SU-DHL-6 (cell line): ENCODE data around the gene ZNF284.
A peak's percentile ranks its signal among the peaks of the same experiment; 100 is the strongest.

Experiments
- H2AFZ ChIP-seq: fragments of 200-600 bp; sonication (generic); 2 replicates; pipeline ENCODE4 v1.6.1; 2014; ENCODE audit warnings: low read depth, mild to moderate bottlenecking, moderate library complexity, mixed read lengths, antibody characterized with exemption, low read length; ENCODE audit not compliant: severe bottlenecking
- H3F3A ChIP-seq: fragments of 200-600 bp; shearing (Covaris generic); 2 replicates; pipeline ENCODE4 v1.6.0; 2016; ENCODE audit warnings: antibody characterized with exemption, mild to moderate bottlenecking; ENCODE audit not compliant: insufficient read depth
- H3K27ac ChIP-seq: fragments of 200-600 bp; sonication (generic); 2 replicates; pipeline ENCODE4 v1.5.1; 2016; ENCODE audit warnings: low read depth, mild to moderate bottlenecking, low read length, moderate library complexity, mixed read lengths
- H3K27me3 ChIP-seq: fragments of 200-600 bp; sonication (generic), shearing (Covaris generic); 2 replicates; pipeline ENCODE4 v1.6.0; 2014; ENCODE audit warnings: mild to moderate bottlenecking, low read length
- H3K36me3 ChIP-seq: fragments of 200-600 bp; sonication (generic); 2 replicates; pipeline ENCODE4 v1.6.1; 2014; ENCODE audit warnings: mild to moderate bottlenecking, low read length, mixed read lengths
- H3K4me2 ChIP-seq: fragments of 300-600, 200-600 bp; shearing (Covaris generic), sonication (generic); 2 replicates; pipeline ENCODE4 v1.6.0; 2014; ENCODE audit warnings: low read length, low read depth, mild to moderate bottlenecking; ENCODE audit not compliant: poor library complexity, severe bottlenecking
- H3K4me3 ChIP-seq: fragments of 200-600 bp; sonication (generic); 2 replicates; pipeline ENCODE4 v1.5.1; 2014; ENCODE audit warnings: antibody characterized with exemption, low read length, mild to moderate bottlenecking, mixed read lengths; ENCODE audit not compliant: insufficient read depth, poor library complexity, severe bottlenecking
- H3K79me2 ChIP-seq: fragments of 200-600 bp; sonication (generic); 2 replicates; pipeline ENCODE4 v1.6.1; 2014; ENCODE audit warnings: mild to moderate bottlenecking, low read length, moderate library complexity; ENCODE audit not compliant: insufficient read depth
- H3K9ac ChIP-seq: fragments of 200-600 bp; sonication (generic); 2 replicates; pipeline ENCODE4 v1.7.0; 2014; ENCODE audit warnings: mild to moderate bottlenecking, low read length
- H3K9me2 ChIP-seq: fragments of 200-600 bp; sonication (generic); replicated peaks from 2 replicates; pipeline ENCODE4 v1.6.1; 2014; ENCODE audit warnings: low read length; ENCODE audit not compliant: insufficient read depth
- H3K9me3 ChIP-seq: fragments of 200-600 bp; sonication (generic); 2 replicates; pipeline ENCODE4 v1.6.1; 2014; ENCODE audit warnings: low read length, mixed read lengths; ENCODE audit not compliant: insufficient read depth
- H4K20me1 ChIP-seq: fragments of 200-600 bp; sonication (generic); 2 replicates; pipeline ENCODE4 v1.6.1; 2014; ENCODE audit warnings: low read depth, mild to moderate bottlenecking, antibody characterized with exemption, low read length, moderate library complexity, mixed read lengths
- EZH2phosphoT487 ChIP-seq: fragments of 200-600 bp; sonication (generic), shearing (Covaris generic); conservative IDR thresholded peaks from 2 replicates; pipeline ENCODE4 v1.6.1; 2018; ENCODE audit warnings: mild to moderate bottlenecking, antibody characterized with exemption, low read length, moderate library complexity, mixed read lengths
- TF ChIP-seq, protein P1 (sequence below): fragments of 200-600 bp; sonication (generic); IDR thresholded peaks from one replicate; pipeline ENCODE4 v1.5.1; 2017; ENCODE audit warnings: antibody characterized with exemption, mild to moderate bottlenecking, low read length, moderate library complexity; ENCODE audit not compliant: insufficient read depth, poor library complexity, severe bottlenecking

ZNF284 gene

GRCh38 chr19:44069415-44069814, 2.5 kb upstream of the ZNF284 start:
- no peak overlapping the region for H2AFZ ChIP-seq
- H3K27me3 ChIP-seq: no peaks in the 10 kb centered on the region
- no peak overlapping the region for H3K27ac ChIP-seq
- H3K9me3 ChIP-seq: peaks cover 20% of the 10 kb centered on the region; the same call in 1 of the 2 replicates
- no peaks in the 10 kb centered on the region for H4K20me1 ChIP-seq
- no peaks in the 10 kb centered on the region for H3K9me2 ChIP-seq
- no peak overlapping the region for H3K4me3 ChIP-seq
- no peak overlapping the region for H3K4me2 ChIP-seq
- H3F3A ChIP-seq: no peaks in the 10 kb centered on the region
- H3K36me3 ChIP-seq: no peaks in the 10 kb centered on the region
- TF ChIP-seq EZH2phosphoT487: no peak
- TF ChIP-seq, protein P1, sequence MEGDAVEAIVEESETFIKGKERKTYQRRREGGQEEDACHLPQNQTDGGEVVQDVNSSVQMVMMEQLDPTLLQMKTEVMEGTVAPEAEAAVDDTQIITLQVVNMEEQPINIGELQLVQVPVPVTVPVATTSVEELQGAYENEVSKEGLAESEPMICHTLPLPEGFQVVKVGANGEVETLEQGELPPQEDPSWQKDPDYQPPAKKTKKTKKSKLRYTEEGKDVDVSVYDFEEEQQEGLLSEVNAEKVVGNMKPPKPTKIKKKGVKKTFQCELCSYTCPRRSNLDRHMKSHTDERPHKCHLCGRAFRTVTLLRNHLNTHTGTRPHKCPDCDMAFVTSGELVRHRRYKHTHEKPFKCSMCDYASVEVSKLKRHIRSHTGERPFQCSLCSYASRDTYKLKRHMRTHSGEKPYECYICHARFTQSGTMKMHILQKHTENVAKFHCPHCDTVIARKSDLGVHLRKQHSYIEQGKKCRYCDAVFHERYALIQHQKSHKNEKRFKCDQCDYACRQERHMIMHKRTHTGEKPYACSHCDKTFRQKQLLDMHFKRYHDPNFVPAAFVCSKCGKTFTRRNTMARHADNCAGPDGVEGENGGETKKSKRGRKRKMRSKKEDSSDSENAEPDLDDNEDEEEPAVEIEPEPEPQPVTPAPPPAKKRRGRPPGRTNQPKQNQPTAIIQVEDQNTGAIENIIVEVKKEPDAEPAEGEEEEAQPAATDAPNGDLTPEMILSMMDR: no peak
- H3K9ac ChIP-seq: no peak overlapping the region
- no peaks in the 10 kb centered on the region for H3K79me2 ChIP-seq

DNA sequence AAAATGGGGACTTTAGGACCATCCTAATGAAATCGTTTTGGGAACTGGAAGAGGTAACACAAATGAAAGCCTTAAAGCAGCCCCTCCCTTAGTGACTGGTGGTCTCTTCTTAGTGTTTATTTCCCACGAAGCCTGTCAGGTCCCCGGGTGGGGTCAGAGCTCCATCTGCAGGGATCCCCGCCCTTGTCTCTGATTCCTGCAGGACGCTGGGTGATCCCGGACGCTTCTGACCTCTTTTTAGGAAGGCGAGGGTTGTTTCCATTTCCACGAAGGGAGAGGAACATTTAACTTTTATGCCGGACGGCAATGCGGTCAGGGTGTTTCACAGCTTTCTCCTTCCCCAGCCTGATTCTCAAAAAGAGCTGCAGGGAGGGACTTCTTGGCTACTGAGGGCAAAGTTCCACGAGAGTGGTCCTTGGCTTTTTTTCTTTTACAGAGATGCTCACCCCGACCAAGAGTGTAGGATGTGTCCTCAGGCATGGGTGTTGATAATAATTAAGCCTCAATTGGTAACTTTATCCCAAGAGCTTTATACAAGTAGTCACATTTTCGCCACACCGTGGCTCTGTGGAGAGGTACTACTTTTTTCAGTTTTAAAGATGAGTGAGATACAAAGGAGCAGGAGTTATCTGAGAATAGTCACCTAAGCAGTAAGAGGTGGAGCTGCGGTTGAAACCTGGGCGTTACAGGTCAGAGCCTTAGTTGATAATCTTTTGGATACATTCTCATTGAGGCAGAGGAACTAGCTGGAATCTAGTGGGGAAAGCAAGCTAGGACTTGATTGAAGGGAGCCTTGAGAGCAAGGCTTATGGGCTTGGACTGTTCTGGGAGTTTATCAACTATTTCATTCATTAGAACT, 813 bp downstream of the ZNF284 start:
- H3K9ac ChIP-seq: peak overlapping the region; percentile 50
- H3K9me3 ChIP-seq: 0 out of 2 replicates have a peak, but pooled peaks cover under 1% of the 10 kb centered on the region
- no peaks in the 10 kb centered on the region for H3K36me3 ChIP-seq
- TF ChIP-seq, protein P1: no peak
- no peak for TF ChIP-seq EZH2phosphoT487
- H3K9me2 ChIP-seq: no peaks in the 10 kb centered on the region
- H3F3A ChIP-seq: no peaks in the 10 kb centered on the region
- no peak overlapping the region for H3K27ac ChIP-seq
- no peaks in the 10 kb centered on the region for H3K79me2 ChIP-seq
- no peaks in the 10 kb centered on the region for H3K27me3 ChIP-seq
- H4K20me1 ChIP-seq: no peaks in the 10 kb centered on the region
- H3K4me2 ChIP-seq: peak overlapping the region; percentile 62
- H2AFZ ChIP-seq: peak overlapping the region; percentile 94
- H3K4me3 ChIP-seq: peak overlapping the region; percentile 55

DNA sequence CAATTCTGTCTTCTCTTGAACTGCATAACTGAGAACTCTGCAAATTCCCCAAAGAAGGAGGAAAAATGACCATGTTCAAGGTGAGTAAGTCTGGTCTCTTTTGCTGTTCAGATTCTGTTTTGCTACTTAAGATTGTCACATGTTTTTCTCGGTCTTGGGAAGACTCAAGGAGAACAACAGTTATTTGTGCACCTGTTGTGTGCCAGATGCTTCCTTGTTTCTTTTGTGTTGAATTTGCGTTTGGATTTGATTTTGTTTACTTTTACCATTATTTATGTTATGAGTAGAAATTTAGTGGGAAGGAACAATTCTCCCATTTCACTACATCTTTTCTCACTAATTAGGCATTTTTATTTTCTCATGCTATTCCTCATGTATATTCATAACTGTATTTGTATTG, 4.4 kb downstream of the ZNF284 start:
- Histone ChIP-seq H3K9me3 (no peaks in the 10 kb centered on the region), H3K27me3 (no peaks in the 10 kb centered on the region), H3K27ac (no peak overlapping the region), H3K4me3 (no peak overlapping the region), H3K79me2 (no peaks in the 10 kb centered on the region), H3K36me3 (no peaks in the 10 kb centered on the region), H3K4me2 (no peak overlapping the region), H3K9me2 (no peaks in the 10 kb centered on the region), H3K9ac (no peak overlapping the region), H3F3A (no peaks in the 10 kb centered on the region), H2AFZ (no peak overlapping the region), H4K20me1 (no peaks in the 10 kb centered on the region)
- no peak for TF ChIP-seq EZH2phosphoT487
- TF ChIP-seq, protein P1: no peak
